Measurements from ENCODE around the gene HJURP.

HJURP gene

GRCh38 chr2:233846387-233847247, 7.7 kb downstream of the HJURP start:
- H3K9ac ChIP-seq (ENCODE audit: low read length) = no peak overlapping the region
- no peak overlapping the region for H2AK5ac ChIP-seq (ENCODE audit: low read length)
- H3K79me1 ChIP-seq (ENCODE audit: low read length) = no peaks in the 10 kb centered on the region
- H4K8ac ChIP-seq (ENCODE audit: low read depth, low read length) = no peak overlapping the region
- H3K27ac ChIP-seq (ENCODE audit: low read depth, low read length) = no peak overlapping the region
- no peak for DNase-seq
- H3K4me1 ChIP-seq (ENCODE audit: control insufficient read depth in 1 of 2, insufficient read depth in 2 of 2, low read length in 2 of 2) = no peaks in the 10 kb centered on the region
- no peak overlapping the region for H3K4ac ChIP-seq (ENCODE audit: low read depth, low read length)
- H3K18ac ChIP-seq (ENCODE audit: low read length) = no peak overlapping the region
- no peak overlapping the region for H3K4me2 ChIP-seq (ENCODE audit: low read length)
- no peak overlapping the region for H3K23ac ChIP-seq (ENCODE audit: low read length)
- no peak overlapping the region for H3K14ac ChIP-seq (ENCODE audit: low read length)
- H3K4me3 ChIP-seq (ENCODE audit: low read depth, low read length) = no peak overlapping the region
- H2AFZ ChIP-seq (ENCODE audit: insufficient read depth, low read length, poor library complexity) = no peak overlapping the region
- H2BK12ac ChIP-seq (ENCODE audit: low read length) = no peak overlapping the region
- peaks cover 60 to 71% of the 10 kb centered on the region in 2 experiments for H3K36me3 ChIP-seq (ENCODE audit: control insufficient read depth in 1 of 2, insufficient read depth in 2 of 2, low read length in 2 of 2)
- no peak overlapping the region for H2BK120ac ChIP-seq (ENCODE audit: insufficient read depth, low read length, poor library complexity)
- peaks cover 2% of the 10 kb centered on the region for H3K9me3 ChIP-seq (ENCODE audit: insufficient read depth, low read depth, low read length)
- H4K91ac ChIP-seq (ENCODE audit: low read depth, low read length) = no peak overlapping the region
- no peak overlapping the region for H4K12ac ChIP-seq (ENCODE audit: low read depth, low read length)
- no peak overlapping the region for H2BK5ac ChIP-seq (ENCODE audit: low read depth, low read length, poor library complexity)
- H3K79me2 ChIP-seq (ENCODE audit: control insufficient read depth, insufficient read depth, low read length, poor library complexity) = no peaks in the 10 kb centered on the region
- no CpG with 5 or more reads among the region's 16 CpGs for WGBS (ENCODE audit: extremely low coverage, insufficient coverage, insufficient read length)
- no peaks in the 10 kb centered on the region for H3K27me3 ChIP-seq (ENCODE audit: insufficient read depth, low read length)

GRCh38 chr2:233845301-233846060, 8.9 kb downstream of the HJURP start:
- Histone ChIP-seq H3K4me3 (ENCODE audit: low read depth, low read length) (no peak overlapping the region), H3K79me2 (ENCODE audit: control insufficient read depth, insufficient read depth, low read length, poor library complexity) (no peaks in the 10 kb centered on the region), H3K23ac (ENCODE audit: low read length) (no peak overlapping the region), H3K4me2 (ENCODE audit: low read length) (no peak overlapping the region), H3K4me1 (ENCODE audit: control insufficient read depth in 1 of 2, insufficient read depth in 2 of 2, low read length in 2 of 2) (no peaks in the 10 kb centered on the region), H3K36me3 (ENCODE audit: control insufficient read depth in 1 of 2, insufficient read depth in 2 of 2, low read length in 2 of 2) (peaks cover 64 to 78% of the 10 kb centered on the region in 2 experiments), H4K91ac (ENCODE audit: low read depth, low read length) (no peak overlapping the region), H4K8ac (ENCODE audit: low read depth, low read length) (no peak overlapping the region), H3K9ac (ENCODE audit: low read length) (no peak overlapping the region), H2AK5ac (ENCODE audit: low read length) (no peak overlapping the region), H2BK5ac (ENCODE audit: low read depth, low read length, poor library complexity) (no peak overlapping the region), H3K4ac (ENCODE audit: low read depth, low read length) (no peak overlapping the region), H3K14ac (ENCODE audit: low read length) (no peak overlapping the region), H2BK12ac (ENCODE audit: low read length) (no peak overlapping the region), H3K27ac (ENCODE audit: low read depth, low read length) (no peak overlapping the region), H3K9me3 (ENCODE audit: insufficient read depth, low read depth, low read length) (peaks cover 2% of the 10 kb centered on the region), H3K18ac (ENCODE audit: low read length) (no peak overlapping the region), H4K12ac (ENCODE audit: low read depth, low read length) (no peak overlapping the region), H2BK120ac (ENCODE audit: insufficient read depth, low read length, poor library complexity) (no peak overlapping the region), H3K79me1 (ENCODE audit: low read length) (no peaks in the 10 kb centered on the region), H3K27me3 (ENCODE audit: insufficient read depth, low read length) (no peaks in the 10 kb centered on the region), H2AFZ (ENCODE audit: insufficient read depth, low read length, poor library complexity) (no peak overlapping the region)
- WGBS (ENCODE audit: extremely low coverage, insufficient coverage, insufficient read length) = no CpG with 5 or more reads among the region's 1 CpG
- DNase-seq = no peak

GRCh38 chr2:233844836-233845235, 9.5 kb downstream of the HJURP start:
- H2BK5ac ChIP-seq (ENCODE audit: low read depth, low read length, poor library complexity) = no peak overlapping the region
- no peak overlapping the region for H2BK120ac ChIP-seq (ENCODE audit: insufficient read depth, low read length, poor library complexity)
- H3K79me1 ChIP-seq (ENCODE audit: low read length) = no peaks in the 10 kb centered on the region
- H4K91ac ChIP-seq (ENCODE audit: low read depth, low read length) = no peak overlapping the region
- no peak overlapping the region for H3K9ac ChIP-seq (ENCODE audit: low read length)
- H2AFZ ChIP-seq (ENCODE audit: insufficient read depth, low read length, poor library complexity) = no peak overlapping the region
- H4K8ac ChIP-seq (ENCODE audit: low read depth, low read length) = no peak overlapping the region
- H3K23ac ChIP-seq (ENCODE audit: low read length) = no peak overlapping the region
- H3K4me2 ChIP-seq (ENCODE audit: low read length) = no peak overlapping the region
- no peak overlapping the region for H3K4ac ChIP-seq (ENCODE audit: low read depth, low read length)
- H3K27ac ChIP-seq (ENCODE audit: low read depth, low read length) = no peak overlapping the region
- DNase-seq = no peak
- WGBS (ENCODE audit: extremely low coverage, insufficient coverage, insufficient read length) = no CpG with 5 or more reads among the region's 3 CpGs
- H3K79me2 ChIP-seq (ENCODE audit: control insufficient read depth, insufficient read depth, low read length, poor library complexity) = no peaks in the 10 kb centered on the region
- no peak overlapping the region for H3K14ac ChIP-seq (ENCODE audit: low read length)
- H3K36me3 ChIP-seq (ENCODE audit: control insufficient read depth in 1 of 2, insufficient read depth in 2 of 2, low read length in 2 of 2) = peaks cover 64 to 80% of the 10 kb centered on the region in 2 experiments
- no peak overlapping the region for H2AK5ac ChIP-seq (ENCODE audit: low read length)
- no peak overlapping the region for H3K4me3 ChIP-seq (ENCODE audit: low read depth, low read length)
- H4K12ac ChIP-seq (ENCODE audit: low read depth, low read length) = no peak overlapping the region
- H3K27me3 ChIP-seq (ENCODE audit: insufficient read depth, low read length) = no peaks in the 10 kb centered on the region
- H3K4me1 ChIP-seq (ENCODE audit: control insufficient read depth in 1 of 2, insufficient read depth in 2 of 2, low read length in 2 of 2) = no peaks in the 10 kb centered on the region
- no peak overlapping the region for H2BK12ac ChIP-seq (ENCODE audit: low read length)
- peaks cover 2% of the 10 kb centered on the region for H3K9me3 ChIP-seq (ENCODE audit: insufficient read depth, low read depth, low read length)
- H3K18ac ChIP-seq (ENCODE audit: low read length) = no peak overlapping the region

- H3K79me2 ChIP-seq (ENCODE audit: control insufficient read depth, insufficient read depth, low read length, poor library complexity) = no peaks in the 10 kb centered on the region
- peaks cover 2% of the 10 kb centered on the region for H3K9me3 ChIP-seq (ENCODE audit: insufficient read depth, low read depth, low read length)
- no peak overlapping the region for H3K18ac ChIP-seq (ENCODE audit: low read length)
- no peaks in the 10 kb centered on the region for H3K27me3 ChIP-seq (ENCODE audit: insufficient read depth, low read length)
- WGBS (ENCODE audit: extremely low coverage, insufficient coverage, insufficient read length) = no CpG with 5 or more reads among the region's 19 CpGs
- H4K91ac ChIP-seq (ENCODE audit: low read depth, low read length) = no peak overlapping the region
- no peak overlapping the region for H2BK5ac ChIP-seq (ENCODE audit: low read depth, low read length, poor library complexity)
- no peaks in the 10 kb centered on the region for H3K4me1 ChIP-seq (ENCODE audit: control insufficient read depth in 1 of 2, insufficient read depth in 2 of 2, low read length in 2 of 2)
- no peak overlapping the region for H2BK120ac ChIP-seq (ENCODE audit: insufficient read depth, low read length, poor library complexity)
- H3K4me2 ChIP-seq (ENCODE audit: low read length) = no peak overlapping the region
- no peak overlapping the region for H2BK12ac ChIP-seq (ENCODE audit: low read length)
- H3K27ac ChIP-seq (ENCODE audit: low read depth, low read length) = no peak overlapping the region
- H3K14ac ChIP-seq (ENCODE audit: low read length) = no peak overlapping the region
- H3K36me3 ChIP-seq (ENCODE audit: control insufficient read depth in 1 of 2, insufficient read depth in 2 of 2, low read length in 2 of 2) = peaks cover 66 to 81% of the 10 kb centered on the region in 2 experiments
- H2AFZ ChIP-seq (ENCODE audit: insufficient read depth, low read length, poor library complexity) = no peak overlapping the region
- no peak overlapping the region for H3K23ac ChIP-seq (ENCODE audit: low read length)
- H3K4me3 ChIP-seq (ENCODE audit: low read depth, low read length) = no peak overlapping the region
- no peak overlapping the region for H4K8ac ChIP-seq (ENCODE audit: low read depth, low read length)
- H3K79me1 ChIP-seq (ENCODE audit: low read length) = no peaks in the 10 kb centered on the region
- H3K4ac ChIP-seq (ENCODE audit: low read depth, low read length) = no peak overlapping the region
- no peak for DNase-seq
- H2AK5ac ChIP-seq (ENCODE audit: low read length) = no peak overlapping the region
- H4K12ac ChIP-seq (ENCODE audit: low read depth, low read length) = no peak overlapping the region
- H3K9ac ChIP-seq (ENCODE audit: low read length) = no peak overlapping the region
Measured at GRCh38 chr2:233844064-233844807, 10.1 kb downstream of the HJURP start.
